ENCODE data around the gene FUZ. TPM values are rescaled to one million over a fixed set of nuclear protein-coding genes. Genes with fewer than 3 reads are reported as not detected.

Gene FUZ
- total RNA-seq, 4 donors from 2014 or later: 14.1 to 38.0 (median 23.4) TPM

DNA sequence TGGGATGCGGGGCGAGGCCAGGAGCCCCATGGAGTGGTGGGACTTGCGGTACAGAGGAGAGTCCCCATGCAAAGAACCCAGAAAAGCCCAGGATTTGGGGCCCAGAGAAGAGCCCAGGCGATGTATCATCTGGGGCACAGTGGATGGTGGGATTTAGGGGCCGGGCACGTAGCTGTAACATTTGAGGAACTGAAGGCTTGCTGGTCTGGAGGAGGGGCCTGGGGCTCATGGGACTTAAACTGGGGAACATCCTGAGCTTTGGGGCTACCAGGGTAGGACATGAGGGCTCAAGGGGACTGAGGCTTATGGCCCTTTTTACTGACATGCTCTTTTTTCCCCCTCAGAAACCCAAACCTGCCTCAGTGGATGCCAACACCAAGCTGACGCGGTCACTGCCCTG lies 18.5 kb upstream of the FUZ start:
- Histone ChIP-seq H3K9me3 (no peaks in the 10 kb centered on the region), H3K36me3 (peaks cover 50 to 98% (median 98%) of the 10 kb centered on the region in 4 donors), H3K4me1 (no peaks in the 10 kb centered on the region), H3K27ac (replicated peaks in 1 of 4) (no peak overlapping the region), H3K4me3 (no peak overlapping the region), H3K27me3 (no peaks in the 10 kb centered on the region)
- intact Hi-C loops (cut with DNase I): no loop called here
- DNase-seq (ENCODE audit: extremely low spot score): no peak
- TF ChIP-seq EP300 (IDR thresholded peaks at IDR 0.05) (no peak), POLR2AphosphoS5 (IDR thresholded peaks at IDR 0.05) (no peak)
- TF ChIP-seq, protein P1, sequence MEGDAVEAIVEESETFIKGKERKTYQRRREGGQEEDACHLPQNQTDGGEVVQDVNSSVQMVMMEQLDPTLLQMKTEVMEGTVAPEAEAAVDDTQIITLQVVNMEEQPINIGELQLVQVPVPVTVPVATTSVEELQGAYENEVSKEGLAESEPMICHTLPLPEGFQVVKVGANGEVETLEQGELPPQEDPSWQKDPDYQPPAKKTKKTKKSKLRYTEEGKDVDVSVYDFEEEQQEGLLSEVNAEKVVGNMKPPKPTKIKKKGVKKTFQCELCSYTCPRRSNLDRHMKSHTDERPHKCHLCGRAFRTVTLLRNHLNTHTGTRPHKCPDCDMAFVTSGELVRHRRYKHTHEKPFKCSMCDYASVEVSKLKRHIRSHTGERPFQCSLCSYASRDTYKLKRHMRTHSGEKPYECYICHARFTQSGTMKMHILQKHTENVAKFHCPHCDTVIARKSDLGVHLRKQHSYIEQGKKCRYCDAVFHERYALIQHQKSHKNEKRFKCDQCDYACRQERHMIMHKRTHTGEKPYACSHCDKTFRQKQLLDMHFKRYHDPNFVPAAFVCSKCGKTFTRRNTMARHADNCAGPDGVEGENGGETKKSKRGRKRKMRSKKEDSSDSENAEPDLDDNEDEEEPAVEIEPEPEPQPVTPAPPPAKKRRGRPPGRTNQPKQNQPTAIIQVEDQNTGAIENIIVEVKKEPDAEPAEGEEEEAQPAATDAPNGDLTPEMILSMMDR (IDR thresholded peaks at IDR 0.05): no peak
- 99% methylated on average over 8 of the region's 8 CpGs for WGBS

DNA sequence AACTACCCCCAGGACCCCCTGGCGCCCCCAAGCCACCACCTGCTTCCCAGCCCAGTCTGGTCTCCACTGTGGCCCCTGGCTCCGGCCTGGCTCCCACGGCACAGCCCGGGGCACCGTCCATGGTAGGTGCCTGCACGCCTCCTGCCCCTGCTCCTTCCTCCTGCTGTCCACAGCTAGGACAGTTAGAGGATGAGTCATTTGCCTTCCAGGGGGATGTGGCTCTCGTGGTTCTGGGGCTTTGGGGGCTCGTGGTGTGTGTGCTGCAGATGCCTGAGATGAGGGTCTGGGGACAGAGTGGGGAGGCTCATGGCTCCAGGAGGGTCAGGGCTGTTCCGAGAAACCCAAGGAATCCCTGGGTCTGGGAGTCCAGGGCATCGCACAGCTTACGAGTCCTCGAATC lies 17.7 kb upstream of the FUZ start:
- Histone ChIP-seq H3K27ac (replicated peaks in 1 of 4) (no peak overlapping the region), H3K36me3 (peaks cover 42 to 93% (median 90%) of the 10 kb centered on the region in 4 donors), H3K4me3 (no peak overlapping the region), H3K27me3 (no peaks in the 10 kb centered on the region), H3K9me3 (no peaks in the 10 kb centered on the region), H3K4me1 (no peaks in the 10 kb centered on the region)
- 83% methylated on average over 5 of the region's 12 CpGs for WGBS
- no peak for TF ChIP-seq POLR2A (IDR thresholded peaks at IDR 0.05; ENCODE audit: low read depth)
- no peak for DNase-seq (ENCODE audit: extremely low spot score)
- intact Hi-C loops (cut with DNase I): no loop called here

DNA sequence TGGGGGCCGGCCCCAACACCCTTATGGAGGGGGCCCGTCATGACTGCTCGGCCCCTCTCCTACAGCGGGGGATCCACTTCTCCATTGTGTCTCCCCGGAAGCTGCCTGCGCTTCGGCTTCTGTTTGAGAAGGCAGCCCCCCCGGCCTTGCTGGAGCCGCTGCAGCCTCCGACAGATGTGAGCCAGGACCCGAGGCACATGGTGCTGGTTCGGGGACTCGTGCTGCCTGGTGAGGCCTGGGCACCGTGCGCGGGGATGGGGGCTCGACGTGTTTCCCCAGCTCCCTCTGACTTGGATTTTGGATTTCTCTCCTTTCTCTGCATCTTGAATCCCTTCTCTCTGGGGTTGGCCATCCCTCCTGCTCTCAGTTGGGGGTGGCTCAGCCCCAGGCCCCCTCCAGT lies 16.6 kb upstream of the FUZ start:
- no peak for TF ChIP-seq POLR2AphosphoS5 (IDR thresholded peaks at IDR 0.05)
- TF ChIP-seq POLR2A (IDR thresholded peaks at IDR 0.05; ENCODE audit: low read depth): no peak
- TF ChIP-seq EP300 (IDR thresholded peaks at IDR 0.05): no peak
- TF ChIP-seq, protein P1 (IDR thresholded peaks at IDR 0.05): no peak
- Histone ChIP-seq H3K4me3 (no peak overlapping the region), H3K4me1 (no peaks in the 10 kb centered on the region), H3K27me3 (no peaks in the 10 kb centered on the region), H3K27ac (replicated peaks in 1 of 4) (no peak overlapping the region), H3K36me3 (peaks cover 32 to 87% (median 80%) of the 10 kb centered on the region in 4 donors), H3K9me3 (no peaks in the 10 kb centered on the region)
- DNase-seq (ENCODE audit: extremely low spot score): no peak
- 80% methylated on average over 2 of the region's 18 CpGs for WGBS
- intact Hi-C loops (cut with DNase I): no loop called here

DNA sequence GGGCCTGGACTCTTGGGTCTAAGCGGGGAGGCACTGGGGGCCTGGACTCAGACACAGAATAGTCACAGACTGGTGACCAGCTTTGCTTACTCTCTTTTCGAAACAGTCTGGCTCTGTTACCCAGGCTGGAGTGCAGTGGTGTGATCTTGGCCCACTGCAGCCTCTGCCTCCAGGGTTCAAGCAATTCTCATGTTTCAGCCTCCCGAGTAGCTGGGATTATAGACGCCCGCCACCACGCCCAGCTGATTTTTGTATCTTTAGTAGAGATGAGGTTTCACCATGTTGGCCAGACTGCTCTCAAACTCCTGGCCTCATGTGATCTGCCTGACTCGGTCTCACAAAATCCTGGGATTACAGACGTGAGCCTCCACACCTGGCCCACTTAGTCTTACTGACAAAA lies 16.1 kb upstream of the FUZ start:
- H3K27me3 ChIP-seq: no peaks in the 10 kb centered on the region
- DNase-seq (ENCODE audit: extremely low spot score): no peak
- no peak overlapping the region for H3K27ac ChIP-seq (replicated peaks in 1 of 4)
- no peaks in the 10 kb centered on the region for H3K9me3 ChIP-seq
- intact Hi-C loops (cut with DNase I): no loop called here
- H3K36me3 ChIP-seq: peaks cover 27 to 84% (median 76%) of the 10 kb centered on the region in 4 donors
- no peaks in the 10 kb centered on the region for H3K4me1 ChIP-seq
- 82% methylated on average over 6 of the region's 8 CpGs for WGBS
- H3K4me3 ChIP-seq: no peak overlapping the region
- TF ChIP-seq POLR2AphosphoS5 (IDR thresholded peaks at IDR 0.05): no peak
- no peak for TF ChIP-seq POLR2A (IDR thresholded peaks at IDR 0.05; ENCODE audit: low read depth)
- TF ChIP-seq, protein P1 (IDR thresholded peaks at IDR 0.05): no peak
- no peak for TF ChIP-seq EP300 (IDR thresholded peaks at IDR 0.05)

DNA sequence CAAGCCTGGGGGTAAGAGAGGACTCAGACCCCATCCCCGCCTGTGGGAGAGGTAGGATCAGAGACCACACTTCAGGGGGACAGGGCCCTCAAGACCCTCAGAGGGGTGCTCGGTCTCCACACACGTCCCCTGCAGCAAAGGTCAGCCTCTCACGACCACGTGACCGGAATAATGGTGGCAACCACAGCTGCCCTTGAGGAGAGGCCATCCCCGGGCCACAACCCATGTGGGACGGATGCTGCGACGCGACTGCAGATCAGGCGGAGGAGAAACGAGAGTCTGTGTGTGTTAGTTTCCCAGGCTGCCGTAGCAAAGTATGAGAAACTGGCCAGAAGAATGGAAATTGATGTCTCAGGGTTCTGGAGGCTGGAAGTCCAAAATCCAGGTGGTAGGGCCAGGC lies 13.9 kb upstream of the FUZ start:
- Histone ChIP-seq H3K4me3 (no peak overlapping the region), H3K27me3 (no peaks in the 10 kb centered on the region), H3K36me3 (peaks cover 12 to 78% (median 69%) of the 10 kb centered on the region in 4 donors), H3K9me3 (no peaks in the 10 kb centered on the region), H3K27ac (replicated peaks in 1 of 4) (no peak overlapping the region), H3K4me1 (no peaks in the 10 kb centered on the region)
- TF ChIP-seq POLR2AphosphoS5 (IDR thresholded peaks at IDR 0.05) (no peak), EP300 (IDR thresholded peaks at IDR 0.05) (no peak), POLR2A (IDR thresholded peaks at IDR 0.05; ENCODE audit: low read depth) (no peak)
- TF ChIP-seq, protein P1 (IDR thresholded peaks at IDR 0.05): no peak
- no peak for DNase-seq (ENCODE audit: extremely low spot score)
- 85% methylated on average over 14 of the region's 14 CpGs for WGBS
- intact Hi-C loops (cut with DNase I): no loop called here
